HG03460 (cell line): ENCODE results near the gene WNK2.
"Not testable (repeated sequence)": the region's sequence is repeated elsewhere in the genome, so short reads cannot be mapped to it uniquely, and the experiment has no call there.

Source experiments
- ATAC-seq: cut with Tn5 transposase; IDR thresholded peaks from one replicate; pipeline ENCODE4 v1.9.1; 2021; ENCODE audit not compliant: unreplicated experiment

WNK2 gene

GRCh38 chr9:93359907-93360306, 176.0 kb downstream of the WNK2 start:
- not testable (repeated sequence) for ATAC-seq

- ATAC-seq: no peak
Observed at GRCh38 chr9:93361995-93362394, 178.1 kb downstream of the WNK2 start.

- ATAC-seq: no peak
Observed at GRCh38 chr9:93364734-93365426, 180.9 kb downstream of the WNK2 start.

GRCh38 chr9:93365427-93366118, 181.6 kb downstream of the WNK2 start:
- ATAC-seq: no peak

GRCh38 chr9:93366119-93366447, 182.1 kb downstream of the WNK2 start:
- no peak for ATAC-seq

GRCh38 chr9:93366486-93366885, 182.5 kb downstream of the WNK2 start:
- ATAC-seq: not testable (repeated sequence)

GRCh38 chr9:93368437-93368836, 184.5 kb downstream of the WNK2 start:
- ATAC-seq: no peak

GRCh38 chr9:93369686-93370085, 185.7 kb downstream of the WNK2 start:
- no peak for ATAC-seq
